ENCODE results near the gene ERH.

Gene ERH

DNA sequence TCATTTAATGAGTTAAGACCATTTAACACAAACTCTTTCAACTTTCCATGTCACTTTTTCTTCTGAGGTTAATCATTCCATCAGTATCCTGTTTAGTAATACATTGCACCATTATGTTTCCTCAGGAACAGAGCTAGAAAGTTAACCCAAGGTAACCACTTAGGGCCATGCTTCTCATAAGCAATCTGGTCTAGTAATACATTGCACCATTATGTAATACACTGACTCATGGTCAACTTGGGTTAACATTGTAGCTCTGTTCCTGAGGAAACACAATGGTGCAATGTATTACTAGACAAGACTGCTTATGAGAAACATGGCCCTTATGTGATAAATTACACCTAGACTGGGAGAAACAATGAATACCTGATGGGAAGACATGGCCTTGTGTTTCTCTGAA, 21.7 kb downstream of the ERH start:
- no peak overlapping the region for H3K4me3 ChIP-seq (ENCODE audit: low read length)
- H2AFZ ChIP-seq (ENCODE audit: low read depth, low read length): no peak overlapping the region
- H3K9me3 ChIP-seq (ENCODE audit: low read length): peaks cover 12% of the 10 kb centered on the region
- no peaks in the 10 kb centered on the region for H3K27me3 ChIP-seq (ENCODE audit: insufficient read depth, low read length)
- no peaks in the 10 kb centered on the region for H3K4me1 ChIP-seq (ENCODE audit: insufficient read depth, low read length)
- peaks cover 62% of the 10 kb centered on the region for H3K36me3 ChIP-seq (ENCODE audit: insufficient read depth, low read length)

DNA sequence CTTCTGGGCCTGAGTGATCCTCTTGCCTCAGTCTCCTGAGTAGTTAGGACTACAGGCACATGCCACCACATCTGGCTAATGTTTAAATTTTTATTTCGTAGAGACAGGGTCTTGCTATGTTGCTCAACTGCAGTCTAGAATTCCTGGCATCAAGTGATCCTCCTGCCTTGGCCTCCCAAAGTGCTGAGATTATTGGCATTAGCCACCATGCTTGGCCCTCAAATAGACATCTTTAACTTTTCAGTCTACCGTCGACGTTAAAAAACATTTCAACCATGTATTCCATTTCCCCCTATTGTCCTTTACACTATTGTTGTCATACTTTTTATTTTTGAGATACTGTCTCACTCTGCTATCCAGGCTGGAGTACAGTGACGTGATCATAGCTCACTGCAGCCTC, 22.4 kb downstream of the ERH start:
- Histone ChIP-seq H3K27me3 (ENCODE audit: insufficient read depth, low read length) (no peaks in the 10 kb centered on the region), H3K4me1 (ENCODE audit: insufficient read depth, low read length) (no peaks in the 10 kb centered on the region), H3K4me3 (ENCODE audit: low read length) (no peak overlapping the region), H3K9me3 (ENCODE audit: low read length) (peaks cover 12% of the 10 kb centered on the region), H3K36me3 (ENCODE audit: insufficient read depth, low read length) (peaks cover 56% of the 10 kb centered on the region), H2AFZ (ENCODE audit: low read depth, low read length) (no peak overlapping the region)

DNA sequence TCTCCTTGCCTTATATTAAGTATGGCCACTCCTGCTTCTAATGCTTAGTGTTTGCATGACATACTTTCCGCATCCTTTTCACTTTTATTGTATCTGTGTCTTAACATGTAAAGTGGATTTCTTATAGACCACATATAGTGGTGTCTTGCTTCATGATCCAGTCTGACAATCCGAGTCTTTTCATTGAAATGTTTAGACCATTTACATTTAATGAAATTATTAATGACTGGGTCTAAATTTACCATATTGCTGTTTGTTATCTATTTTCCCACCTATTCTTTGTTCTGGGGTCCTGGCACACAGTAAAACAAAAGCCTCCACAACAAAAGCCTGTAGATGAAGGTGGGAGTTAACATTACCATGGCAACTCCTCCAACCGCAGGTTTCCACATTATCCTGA, 22.9 kb downstream of the ERH start:
- peaks cover 12% of the 10 kb centered on the region for H3K9me3 ChIP-seq (ENCODE audit: low read length)
- no peak overlapping the region for H3K4me3 ChIP-seq (ENCODE audit: low read length)
- H3K4me1 ChIP-seq (ENCODE audit: insufficient read depth, low read length): no peaks in the 10 kb centered on the region
- H2AFZ ChIP-seq (ENCODE audit: low read depth, low read length): no peak overlapping the region
- peaks cover 51% of the 10 kb centered on the region for H3K36me3 ChIP-seq (ENCODE audit: insufficient read depth, low read length)
- no peaks in the 10 kb centered on the region for H3K27me3 ChIP-seq (ENCODE audit: insufficient read depth, low read length)

DNA sequence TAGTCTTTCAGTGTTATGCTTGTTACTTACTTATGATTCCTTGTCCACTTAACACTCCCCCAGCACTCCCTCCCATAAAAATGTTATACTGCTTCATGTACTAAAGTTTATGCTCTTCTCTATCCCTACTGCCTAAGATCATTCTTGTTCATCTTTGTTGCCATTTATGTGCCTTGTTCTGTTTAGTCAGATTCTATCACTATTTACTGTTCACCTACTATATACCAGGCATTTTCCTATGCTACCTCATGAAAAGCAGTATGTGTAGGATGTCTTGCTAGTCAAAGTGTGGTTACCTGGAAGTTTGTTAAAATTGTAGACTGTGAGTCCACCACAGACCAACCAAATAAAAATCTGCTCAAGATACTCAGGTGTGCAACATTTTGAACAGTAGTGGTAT, 23.9 kb downstream of the ERH start:
- Histone ChIP-seq H2AFZ (ENCODE audit: low read depth, low read length) (no peak overlapping the region), H3K9me3 (ENCODE audit: low read length) (peaks cover 12% of the 10 kb centered on the region), H3K27me3 (ENCODE audit: insufficient read depth, low read length) (no peaks in the 10 kb centered on the region), H3K4me3 (ENCODE audit: low read length) (no peak overlapping the region), H3K36me3 (ENCODE audit: insufficient read depth, low read length) (peaks cover 42% of the 10 kb centered on the region), H3K4me1 (ENCODE audit: insufficient read depth, low read length) (no peaks in the 10 kb centered on the region)

DNA sequence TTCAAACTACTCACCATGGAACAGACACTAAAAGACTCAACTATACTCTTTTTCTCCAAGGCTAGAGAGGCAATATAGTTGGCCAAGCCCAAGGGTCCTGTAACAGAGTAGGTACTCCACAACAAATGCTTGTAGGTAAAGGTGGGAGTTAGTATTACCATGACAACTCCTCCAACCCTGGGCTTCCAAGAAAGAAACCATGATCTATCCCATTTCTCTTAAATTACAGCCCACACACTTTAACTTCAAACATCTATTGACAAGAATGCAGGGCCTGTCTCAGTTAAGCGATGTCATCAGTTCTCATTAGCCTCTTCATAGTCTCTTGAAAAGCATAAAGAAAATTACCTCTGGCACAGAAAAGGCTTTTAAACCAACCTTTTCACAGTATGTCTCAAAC, 25.0 kb downstream of the ERH start:
- no peak overlapping the region for H2AFZ ChIP-seq (ENCODE audit: low read depth, low read length)
- no peaks in the 10 kb centered on the region for H3K27me3 ChIP-seq (ENCODE audit: insufficient read depth, low read length)
- peaks cover 35% of the 10 kb centered on the region for H3K36me3 ChIP-seq (ENCODE audit: insufficient read depth, low read length)
- H3K4me3 ChIP-seq (ENCODE audit: low read length): no peak overlapping the region
- no peaks in the 10 kb centered on the region for H3K4me1 ChIP-seq (ENCODE audit: insufficient read depth, low read length)
- H3K9me3 ChIP-seq (ENCODE audit: low read length): peaks cover 12% of the 10 kb centered on the region

DNA sequence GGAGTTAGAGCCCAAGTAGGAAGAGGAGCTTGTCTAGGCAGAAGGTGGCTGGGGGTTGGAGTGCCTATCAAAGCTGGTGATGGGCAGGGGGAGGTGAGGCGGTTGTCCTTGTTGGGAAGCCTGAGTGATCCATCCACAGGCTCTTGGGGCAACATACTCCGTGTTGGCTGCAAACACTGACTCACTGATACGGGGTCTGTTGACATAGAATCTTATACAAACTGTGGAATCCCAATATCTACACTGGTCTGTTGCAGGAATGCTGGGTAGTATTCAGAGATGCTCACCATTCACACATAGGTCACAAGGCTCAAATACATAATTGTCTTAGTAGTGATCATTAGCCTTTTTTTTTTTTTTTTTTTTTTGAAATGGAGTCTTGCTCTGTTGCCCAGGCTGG, 26.0 kb downstream of the ERH start:
- peaks cover 26% of the 10 kb centered on the region for H3K36me3 ChIP-seq (ENCODE audit: insufficient read depth, low read length)
- H2AFZ ChIP-seq (ENCODE audit: low read depth, low read length): no peak overlapping the region
- no peak overlapping the region for H3K4me3 ChIP-seq (ENCODE audit: low read length)
- peaks cover 12% of the 10 kb centered on the region for H3K9me3 ChIP-seq (ENCODE audit: low read length)
- H3K27me3 ChIP-seq (ENCODE audit: insufficient read depth, low read length): no peaks in the 10 kb centered on the region
- no peaks in the 10 kb centered on the region for H3K4me1 ChIP-seq (ENCODE audit: insufficient read depth, low read length)

DNA sequence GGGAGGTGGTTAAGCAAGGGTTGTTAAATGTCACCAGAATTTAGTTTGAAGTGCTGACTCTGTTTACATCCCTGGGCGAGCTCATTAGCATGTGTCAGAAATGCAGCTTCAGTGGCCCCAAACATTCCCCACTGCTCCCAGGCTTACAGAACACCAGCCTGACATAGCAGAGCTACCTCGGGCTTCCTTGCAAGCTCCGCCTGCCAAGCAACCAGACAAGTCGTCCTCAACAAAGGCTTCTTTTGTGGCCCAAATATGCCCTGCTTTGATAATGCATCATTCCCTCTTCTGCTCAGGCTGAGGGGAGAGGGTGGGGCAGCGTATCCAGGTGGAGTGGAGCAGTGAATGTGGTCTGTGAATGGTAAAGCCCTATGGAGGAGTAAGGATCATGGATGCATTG, 28.0 kb downstream of the ERH start:
- no peak overlapping the region for H3K4me3 ChIP-seq (ENCODE audit: low read length)
- H2AFZ ChIP-seq (ENCODE audit: low read depth, low read length): no peak overlapping the region
- H3K4me1 ChIP-seq (ENCODE audit: insufficient read depth, low read length): no peaks in the 10 kb centered on the region
- H3K27me3 ChIP-seq (ENCODE audit: insufficient read depth, low read length): no peaks in the 10 kb centered on the region
- peaks cover 3% of the 10 kb centered on the region for H3K9me3 ChIP-seq (ENCODE audit: low read length)
- peaks cover 13% of the 10 kb centered on the region for H3K36me3 ChIP-seq (ENCODE audit: insufficient read depth, low read length)

DNA sequence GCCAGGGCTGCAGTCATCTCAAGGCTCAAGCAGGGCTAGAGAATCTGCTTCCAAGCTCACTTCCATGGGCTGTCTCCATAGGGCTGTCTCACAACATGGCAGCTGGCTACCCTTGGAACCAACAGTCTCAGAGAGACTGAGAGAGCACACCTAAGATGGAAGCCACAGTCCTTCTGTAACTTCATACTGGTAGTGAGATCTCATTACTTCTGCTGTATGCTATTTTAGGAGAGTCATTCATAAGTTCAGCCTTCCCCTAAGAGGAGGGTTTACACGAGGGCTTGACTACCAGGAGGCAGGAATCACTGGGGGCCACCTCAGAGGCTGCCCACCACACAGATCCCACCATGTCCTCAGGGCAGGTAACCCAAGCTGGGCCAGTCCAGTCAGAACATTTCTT, 29.7 kb downstream of the ERH start:
- peaks cover 6% of the 10 kb centered on the region for H3K36me3 ChIP-seq (ENCODE audit: insufficient read depth, low read length)
- H3K27me3 ChIP-seq (ENCODE audit: insufficient read depth, low read length): no peaks in the 10 kb centered on the region
- H3K4me1 ChIP-seq (ENCODE audit: insufficient read depth, low read length): no peaks in the 10 kb centered on the region
- H2AFZ ChIP-seq (ENCODE audit: low read depth, low read length): no peak overlapping the region
- no peaks in the 10 kb centered on the region for H3K9me3 ChIP-seq (ENCODE audit: low read length)
- H3K4me3 ChIP-seq (ENCODE audit: low read length): no peak overlapping the region

DNA sequence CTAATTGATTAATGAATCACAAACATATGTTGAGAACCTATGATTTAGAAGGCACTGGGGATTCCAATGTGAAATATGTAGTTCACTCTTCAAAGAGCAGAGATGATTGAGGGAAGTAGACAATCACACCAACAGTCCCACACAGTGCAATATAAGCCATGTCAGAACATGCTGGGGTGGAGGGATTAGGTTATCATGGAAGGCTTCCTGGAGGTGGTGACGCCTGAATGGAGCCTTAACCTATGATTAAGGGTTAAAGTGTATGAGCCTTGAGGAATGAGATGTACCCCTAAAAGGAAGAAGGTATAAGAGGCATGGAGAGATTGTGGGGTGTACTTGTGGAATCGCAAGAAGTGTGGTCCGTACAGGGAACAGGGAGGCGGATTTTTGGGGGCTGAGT, 31.3 kb downstream of the ERH start:
- no peaks in the 10 kb centered on the region for H3K27me3 ChIP-seq (ENCODE audit: insufficient read depth, low read length)
- H3K36me3 ChIP-seq (ENCODE audit: insufficient read depth, low read length): no peaks in the 10 kb centered on the region
- no peaks in the 10 kb centered on the region for H3K9me3 ChIP-seq (ENCODE audit: low read length)

DNA sequence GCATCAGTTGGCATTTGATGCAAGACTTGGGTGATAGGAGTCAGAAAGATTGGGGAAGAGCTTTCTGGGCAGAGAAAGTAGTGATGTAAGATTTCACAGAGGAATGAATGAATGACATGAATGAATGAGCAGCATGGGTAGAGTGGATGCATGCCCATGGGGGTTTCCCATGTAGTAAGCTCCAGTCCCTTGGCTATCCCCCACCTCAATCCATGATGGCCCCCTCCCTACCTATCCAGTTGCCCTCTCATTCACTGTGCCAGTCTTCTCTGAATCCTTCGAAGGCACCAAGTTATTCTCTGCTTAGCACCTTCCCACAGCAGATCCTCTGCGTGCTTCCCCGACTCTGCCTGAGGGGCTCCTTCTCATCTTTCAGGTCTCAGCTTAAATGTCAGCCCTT, 32.0 kb downstream of the ERH start:
- H3K4me3 ChIP-seq (ENCODE audit: low read length): no peak overlapping the region
- H3K36me3 ChIP-seq (ENCODE audit: insufficient read depth, low read length): no peaks in the 10 kb centered on the region
- no peak overlapping the region for H2AFZ ChIP-seq (ENCODE audit: low read depth, low read length)
- H3K9me3 ChIP-seq (ENCODE audit: low read length): no peaks in the 10 kb centered on the region
- H3K4me1 ChIP-seq (ENCODE audit: insufficient read depth, low read length): no peaks in the 10 kb centered on the region
- H3K27me3 ChIP-seq (ENCODE audit: insufficient read depth, low read length): no peaks in the 10 kb centered on the region

More for the DNA sequence above, 31.3 kb downstream of the ERH start:
- Histone ChIP-seq H2AFZ (ENCODE audit: low read depth, low read length) (no peak overlapping the region), H3K4me3 (ENCODE audit: low read length) (no peak overlapping the region), H3K4me1 (ENCODE audit: insufficient read depth, low read length) (no peaks in the 10 kb centered on the region)

DNA sequence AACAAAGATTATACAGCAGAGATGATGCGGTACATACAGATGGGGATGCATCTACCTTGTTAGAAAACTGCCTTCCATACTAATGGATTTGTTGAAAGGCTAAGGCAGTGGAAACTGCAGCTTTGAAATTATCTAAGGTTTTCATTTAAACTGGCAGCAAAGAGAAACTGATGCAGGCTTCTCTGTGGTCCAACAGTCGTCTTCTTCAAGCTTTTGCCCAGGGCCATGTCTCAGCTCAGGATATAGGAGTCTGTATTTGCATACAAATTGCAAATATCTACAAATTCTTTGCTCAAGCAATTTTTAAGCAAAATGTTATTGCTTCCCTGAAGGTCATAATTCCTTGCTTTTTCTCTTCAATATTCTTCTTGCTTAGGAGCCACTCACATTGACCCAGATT, 33.7 kb downstream of the ERH start:
- H3K9me3 ChIP-seq (ENCODE audit: low read length): no peaks in the 10 kb centered on the region
- H3K4me3 ChIP-seq (ENCODE audit: low read length): no peak overlapping the region
- no peaks in the 10 kb centered on the region for H3K36me3 ChIP-seq (ENCODE audit: insufficient read depth, low read length)
- no peaks in the 10 kb centered on the region for H3K4me1 ChIP-seq (ENCODE audit: insufficient read depth, low read length)
- no peaks in the 10 kb centered on the region for H3K27me3 ChIP-seq (ENCODE audit: insufficient read depth, low read length)
- no peak overlapping the region for H2AFZ ChIP-seq (ENCODE audit: low read depth, low read length)

DNA sequence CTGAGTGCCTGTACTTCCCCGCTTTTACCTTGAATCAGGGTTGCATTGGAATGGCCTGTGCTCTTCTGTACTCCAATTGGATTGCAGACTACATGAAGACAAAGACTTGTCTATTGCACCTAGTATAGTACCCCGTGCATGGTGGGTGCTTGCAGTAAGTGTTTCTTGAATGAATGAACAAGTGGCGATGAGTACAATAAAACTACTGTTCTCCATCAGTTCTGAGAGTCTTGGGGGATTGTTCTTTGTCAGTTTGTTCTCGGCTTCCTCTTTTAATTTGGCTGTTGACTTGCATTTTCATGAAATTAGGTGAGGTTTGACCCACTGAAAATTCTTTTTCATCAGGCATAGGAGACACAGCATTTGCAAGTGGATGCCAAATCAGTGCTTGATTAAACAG, 34.1 kb downstream of the ERH start:
- H3K27me3 ChIP-seq (ENCODE audit: insufficient read depth, low read length): no peaks in the 10 kb centered on the region
- no peak overlapping the region for H2AFZ ChIP-seq (ENCODE audit: low read depth, low read length)
- no peaks in the 10 kb centered on the region for H3K36me3 ChIP-seq (ENCODE audit: insufficient read depth, low read length)
- H3K9me3 ChIP-seq (ENCODE audit: low read length): no peaks in the 10 kb centered on the region
- H3K4me3 ChIP-seq (ENCODE audit: low read length): no peak overlapping the region
- H3K4me1 ChIP-seq (ENCODE audit: insufficient read depth, low read length): no peaks in the 10 kb centered on the region

DNA sequence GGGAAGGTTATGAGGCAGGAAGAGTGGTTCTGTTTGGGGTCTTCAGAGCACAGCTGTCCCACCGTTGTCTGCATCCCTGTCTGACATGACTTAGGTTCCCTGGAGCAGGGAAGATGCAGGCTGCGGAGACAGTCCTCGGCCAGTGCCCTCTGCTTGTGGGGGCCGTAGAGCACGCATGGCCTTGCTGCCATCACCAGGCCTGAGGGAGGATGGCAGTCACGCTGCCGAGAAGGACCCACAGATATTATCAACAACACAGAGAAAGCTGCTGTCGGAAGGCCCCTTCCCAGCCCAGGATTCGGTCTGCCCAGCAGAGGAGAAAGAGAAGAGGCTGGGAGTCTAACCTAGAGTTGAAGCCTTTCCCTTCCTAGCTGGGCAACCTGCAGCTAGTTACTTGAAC, 35.0 kb downstream of the ERH start:
- no peak overlapping the region for H2AFZ ChIP-seq (ENCODE audit: low read depth, low read length)
- no peaks in the 10 kb centered on the region for H3K9me3 ChIP-seq (ENCODE audit: low read length)
- no peak overlapping the region for H3K4me3 ChIP-seq (ENCODE audit: low read length)
- no peaks in the 10 kb centered on the region for H3K4me1 ChIP-seq (ENCODE audit: insufficient read depth, low read length)
- H3K36me3 ChIP-seq (ENCODE audit: insufficient read depth, low read length): no peaks in the 10 kb centered on the region
- H3K27me3 ChIP-seq (ENCODE audit: insufficient read depth, low read length): no peaks in the 10 kb centered on the region

DNA sequence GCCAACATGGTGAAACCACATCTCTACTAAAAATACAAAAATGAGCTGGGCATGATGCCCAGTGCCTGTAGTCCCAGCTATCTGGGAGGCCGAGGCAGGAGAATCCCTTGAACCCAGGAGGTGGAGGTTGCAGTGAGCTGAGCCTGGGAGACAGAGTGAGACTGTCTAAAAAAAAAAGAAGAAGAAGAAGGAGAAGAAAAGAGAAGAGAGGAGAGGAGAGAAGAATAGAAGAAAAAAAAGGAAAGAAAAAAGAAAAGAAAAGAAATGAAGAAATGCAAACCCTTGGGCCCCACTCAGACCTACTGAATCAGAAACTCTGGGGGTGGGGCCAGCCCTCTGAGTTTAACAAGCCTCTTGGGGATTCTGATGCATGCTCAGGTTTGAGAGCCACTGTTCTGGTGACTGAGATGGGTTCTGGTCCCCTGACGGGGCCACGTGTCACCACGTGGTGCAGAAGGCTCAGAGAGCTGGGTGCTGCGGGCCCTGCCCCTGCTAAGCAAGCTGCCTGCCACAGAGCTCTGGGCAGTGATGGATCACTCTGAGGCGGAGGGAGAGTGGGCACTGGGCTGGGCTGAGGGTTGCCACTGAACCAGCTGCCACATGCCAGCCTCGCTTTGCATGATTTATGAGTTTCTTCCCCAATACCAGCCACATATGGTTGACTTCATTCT, 37.5 kb downstream of the ERH start:
- H3K9me3 ChIP-seq (ENCODE audit: low read length): no peaks in the 10 kb centered on the region
- no peaks in the 10 kb centered on the region for H3K27me3 ChIP-seq (ENCODE audit: insufficient read depth, low read length)
- H2AFZ ChIP-seq (ENCODE audit: low read depth, low read length): no peak overlapping the region
- no peak overlapping the region for H3K4me3 ChIP-seq (ENCODE audit: low read length)
- no peaks in the 10 kb centered on the region for H3K4me1 ChIP-seq (ENCODE audit: insufficient read depth, low read length)
- H3K36me3 ChIP-seq (ENCODE audit: insufficient read depth, low read length): no peaks in the 10 kb centered on the region

Measured in neuron (in vitro differentiated cells).